ENCODE results near the gene PINK1.

The PINK1 gene

GRCh38 chr1:20632386-20632785 is 872 bp upstream of the PINK1 start (continued):
- TF ChIP-seq WT1 (tag by site-specific recombination; IDR thresholded peaks at IDR 0.05) (no peak), ZFP69B (tag by site-specific recombination; IDR thresholded peaks at IDR 0.05) (no peak)
- TF ChIP-seq, protein P1, sequence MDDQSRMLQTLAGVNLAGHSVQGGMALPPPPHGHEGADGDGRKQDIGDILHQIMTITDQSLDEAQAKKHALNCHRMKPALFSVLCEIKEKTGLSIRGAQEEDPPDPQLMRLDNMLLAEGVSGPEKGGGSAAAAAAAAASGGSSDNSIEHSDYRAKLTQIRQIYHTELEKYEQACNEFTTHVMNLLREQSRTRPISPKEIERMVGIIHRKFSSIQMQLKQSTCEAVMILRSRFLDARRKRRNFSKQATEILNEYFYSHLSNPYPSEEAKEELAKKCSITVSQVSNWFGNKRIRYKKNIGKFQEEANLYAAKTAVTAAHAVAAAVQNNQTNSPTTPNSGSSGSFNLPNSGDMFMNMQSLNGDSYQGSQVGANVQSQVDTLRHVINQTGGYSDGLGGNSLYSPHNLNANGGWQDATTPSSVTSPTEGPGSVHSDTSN (CRISPR knock-in tag; IDR thresholded peaks at IDR 0.05) = no peak

DNA sequence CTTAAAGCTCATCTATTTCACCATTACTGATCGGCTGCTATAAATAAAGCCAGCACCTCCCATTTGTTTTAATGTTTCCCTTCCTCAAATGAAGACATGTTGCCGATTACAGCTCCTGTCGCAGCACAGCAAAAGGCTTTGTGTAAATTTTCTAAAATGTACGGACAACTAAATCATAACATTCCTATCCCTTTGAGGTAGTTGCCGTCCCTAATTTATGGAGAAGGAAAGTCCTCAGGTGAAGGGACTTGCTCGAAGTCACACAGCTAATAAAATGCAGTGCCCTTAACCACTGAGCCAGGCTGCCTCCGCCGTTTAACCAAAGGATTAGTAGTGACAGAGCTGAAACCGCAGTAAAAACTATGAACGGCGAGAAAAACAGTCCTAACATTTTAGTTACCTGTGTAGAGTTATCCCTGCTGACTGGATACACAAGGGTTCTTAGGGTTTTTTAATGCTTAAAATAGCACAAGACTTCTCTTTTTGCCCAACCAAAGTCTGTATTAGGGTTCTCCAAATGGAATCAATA is 871 bp downstream of the PINK1 start:
- H3K4me1 ChIP-seq (ENCODE audit: control insufficient read depth, insufficient read depth, low read length) = no peaks in the 10 kb centered on the region
- no peak; the same call in 1 of the 2 replicates for TF ChIP-seq MZF1 (tag by site-specific recombination; IDR thresholded peaks at IDR 0.05; ENCODE audit: borderline replicate concordance)
- no peak for TF ChIP-seq KLF17 (tag by site-specific recombination; IDR thresholded peaks at IDR 0.05)
- no peak for TF ChIP-seq ZNF155 (tag by site-specific recombination; IDR thresholded peaks at IDR 0.05)
- 0 out of 2 replicates have a peak, but pooled peaks have one; percentile 14 for TF ChIP-seq SP3 (tag by site-specific recombination; IDR thresholded peaks at IDR 0.05)
- no peak for TF ChIP-seq ZNF626 (tag by site-specific recombination; IDR thresholded peaks at IDR 0.05)
- peak; percentile 75 for TF ChIP-seq ZNF10 (tag by site-specific recombination; IDR thresholded peaks at IDR 0.05)
- TF ChIP-seq ZNF335 (tag by site-specific recombination; conservative IDR thresholded peaks at IDR 0.05) = peak; percentile 88
- TF ChIP-seq ZNF214 (tag by site-specific recombination; IDR thresholded peaks at IDR 0.05; ENCODE audit: borderline replicate concordance) = no peak
- TF ChIP-seq, protein P2, sequence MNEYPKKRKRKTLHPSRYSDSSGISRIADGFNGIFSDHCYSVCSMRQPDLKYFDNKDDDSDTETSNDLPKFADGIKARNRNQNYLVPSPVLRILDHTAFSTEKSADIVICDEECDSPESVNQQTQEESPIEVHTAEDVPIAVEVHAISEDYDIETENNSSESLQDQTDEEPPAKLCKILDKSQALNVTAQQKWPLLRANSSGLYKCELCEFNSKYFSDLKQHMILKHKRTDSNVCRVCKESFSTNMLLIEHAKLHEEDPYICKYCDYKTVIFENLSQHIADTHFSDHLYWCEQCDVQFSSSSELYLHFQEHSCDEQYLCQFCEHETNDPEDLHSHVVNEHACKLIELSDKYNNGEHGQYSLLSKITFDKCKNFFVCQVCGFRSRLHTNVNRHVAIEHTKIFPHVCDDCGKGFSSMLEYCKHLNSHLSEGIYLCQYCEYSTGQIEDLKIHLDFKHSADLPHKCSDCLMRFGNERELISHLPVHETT (tag by site-specific recombination; IDR thresholded peaks at IDR 0.05) = no peak
- TF ChIP-seq ZNF23 (tag by site-specific recombination; IDR thresholded peaks at IDR 0.05; ENCODE audit: borderline replicate concordance) = no peak
- peaks cover 5 to 26% of the 10 kb centered on the region in 2 experiments; a peak in 2 of 3 replicates for H3K36me3 ChIP-seq (ENCODE audit: control insufficient read depth in 2 of 2, insufficient read depth in 1 of 2, low read length in 2 of 2)
- H3K4me3 ChIP-seq (ENCODE audit: low read depth, low read length) = peak overlapping the region; percentile 81
- H3K9me3 ChIP-seq (ENCODE audit: control insufficient read depth, insufficient read depth, low read depth, low read length) = no peaks in the 10 kb centered on the region
- ChIA-PET POLR2A (interaction anchor here (0.5 to 3.0 kb wide), 18 partner anchors 12 to 152 kb away, joined by 3 to 24 read pairs (median 4); partner anchors contain the start of genes CDA, DDOST and MUL1), CTCF (interaction anchor here (0.6 to 6.9 kb wide), 30 partner anchors 8 to 421 kb away, joined by 3 to 105 read pairs (median 4); partner anchors contain the start of gene DDOST)
- H3K27ac ChIP-seq (ENCODE audit: extremely low read depth, low read depth, low read length) = peak overlapping the region; percentile 61

- CTCF ChIA-PET = interaction anchor here (0.6 to 6.9 kb wide), 8 partner anchors 8 to 422 kb away, joined by 3 to 105 read pairs (median 6); no protein-coding TSS in a partner anchor
- TF ChIP-seq TRIM28 (IDR thresholded peaks at IDR 0.05; ENCODE audit: borderline replicate concordance, low read length) (0 out of 2 replicates have a peak, but pooled peaks have one; percentile 40), EGR2 (tag by site-specific recombination; IDR thresholded peaks at IDR 0.05; ENCODE audit: low read depth) (peak; percentile 14; the same call in 1 of the 2 replicates), SP2 (tag by site-specific recombination; IDR thresholded peaks at IDR 0.05) (peak; percentile 29; the same call in 1 of the 2 replicates), GLIS1 (tag by site-specific recombination; IDR thresholded peaks at IDR 0.05) (peak; percentile 98), IKZF3 (tag by site-specific recombination; IDR thresholded peaks at IDR 0.05) (peak; percentile 60), ZNF341 (tag by site-specific recombination; IDR thresholded peaks at IDR 0.05; ENCODE audit: low read depth) (0 out of 2 replicates have a peak, but pooled peaks have one; percentile 39), ZNF169 (tag by site-specific recombination; IDR thresholded peaks at IDR 0.05) (no peak), TSHZ1 (tag by site-specific recombination; IDR thresholded peaks at IDR 0.05; ENCODE audit: borderline replicate concordance) (no peak)
- TF ChIP-seq, protein P3, sequence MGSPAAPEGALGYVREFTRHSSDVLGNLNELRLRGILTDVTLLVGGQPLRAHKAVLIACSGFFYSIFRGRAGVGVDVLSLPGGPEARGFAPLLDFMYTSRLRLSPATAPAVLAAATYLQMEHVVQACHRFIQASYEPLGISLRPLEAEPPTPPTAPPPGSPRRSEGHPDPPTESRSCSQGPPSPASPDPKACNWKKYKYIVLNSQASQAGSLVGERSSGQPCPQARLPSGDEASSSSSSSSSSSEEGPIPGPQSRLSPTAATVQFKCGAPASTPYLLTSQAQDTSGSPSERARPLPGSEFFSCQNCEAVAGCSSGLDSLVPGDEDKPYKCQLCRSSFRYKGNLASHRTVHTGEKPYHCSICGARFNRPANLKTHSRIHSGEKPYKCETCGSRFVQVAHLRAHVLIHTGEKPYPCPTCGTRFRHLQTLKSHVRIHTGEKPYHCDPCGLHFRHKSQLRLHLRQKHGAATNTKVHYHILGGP (tag by site-specific recombination; IDR thresholded peaks at IDR 0.05) = no peak
- H3K4me3 ChIP-seq (ENCODE audit: low read depth, low read length) = peak overlapping the region; percentile 81
- no peaks in the 10 kb centered on the region for H3K9me3 ChIP-seq (ENCODE audit: control insufficient read depth, insufficient read depth, low read depth, low read length)
- POLR2A ChIA-PET = interaction anchor here (1.3 to 3.0 kb wide), 3 partner anchors 21 to 126 kb away, joined by 3 to 24 read pairs (median 8); partner anchors contain the start of genes DDOST and MUL1
- H3K27ac ChIP-seq (ENCODE audit: extremely low read depth, low read depth, low read length) = no peak overlapping the region; the same call in 1 of the 2 replicates
- peaks cover 5 to 32% of the 10 kb centered on the region in 2 experiments; a peak in 2 of 3 replicates for H3K36me3 ChIP-seq (ENCODE audit: control insufficient read depth in 2 of 2, insufficient read depth in 1 of 2, low read length in 2 of 2)
- no peaks in the 10 kb centered on the region for H3K4me1 ChIP-seq (ENCODE audit: control insufficient read depth, insufficient read depth, low read length)
Observed at GRCh38 chr1:20634594-20635084, 1.4 kb downstream of the PINK1 start.

Data from HEK293 (cell line).